HG02943 (cell line): ENCODE data around the gene SOX5.

Experiments used
- ATAC-seq: cut with Tn5 transposase; IDR thresholded peaks from one replicate; pipeline ENCODE4 v1.9.1; 2021; ENCODE audit warnings: mild to moderate bottlenecking, low read depth, moderate library complexity; ENCODE audit not compliant: unreplicated experiment

SOX5 gene

GRCh38 chr12:23631786-23632377 lies 317.6 kb downstream of the SOX5 start:
- no peak for ATAC-seq

- no peak for ATAC-seq
Observed at GRCh38 chr12:23630524-23630923, 318.9 kb downstream of the SOX5 start.

GRCh38 chr12:23628806-23629205 lies 320.7 kb downstream of the SOX5 start:
- no peak for ATAC-seq

- ATAC-seq = no peak
Observed at GRCh38 chr12:23626791-23627190, 322.7 kb downstream of the SOX5 start.

- no peak for ATAC-seq
Observed at GRCh38 chr12:23621900-23622299, 327.6 kb downstream of the SOX5 start.

- ATAC-seq = no peak
Observed at GRCh38 chr12:23618718-23619117, 330.8 kb downstream of the SOX5 start.

GRCh38 chr12:23617749-23618148 lies 331.7 kb downstream of the SOX5 start:
- ATAC-seq = no peak

- no peak for ATAC-seq
Observed at GRCh38 chr12:23614280-23614679, 335.2 kb downstream of the SOX5 start.

- ATAC-seq = no peak
Observed at GRCh38 chr12:23611320-23611719, 338.1 kb downstream of the SOX5 start.

- ATAC-seq = no peak
Observed at GRCh38 chr12:23600919-23601318, 348.6 kb downstream of the SOX5 start.

- ATAC-seq = no peak
Observed at GRCh38 chr12:23596568-23596967, 352.9 kb downstream of the SOX5 start.

- ATAC-seq = no peak
Observed at GRCh38 chr12:23587833-23588559, 361.5 kb downstream of the SOX5 start.

GRCh38 chr12:23585782-23586163 lies 363.7 kb downstream of the SOX5 start:
- no peak for ATAC-seq

GRCh38 chr12:23585156-23585781 lies 364.2 kb downstream of the SOX5 start:
- ATAC-seq = no peak

GRCh38 chr12:23581913-23582312 lies 367.6 kb downstream of the SOX5 start:
- no peak for ATAC-seq

- ATAC-seq = no peak
Observed at GRCh38 chr12:23579257-23579656, 370.2 kb downstream of the SOX5 start.

GRCh38 chr12:23576372-23576771 lies 373.1 kb downstream of the SOX5 start:
- peak; percentile 79 for ATAC-seq

GRCh38 chr12:23569356-23569755 lies 380.1 kb downstream of the SOX5 start:
- no peak for ATAC-seq

GRCh38 chr12:23566133-23566532 lies 383.3 kb downstream of the SOX5 start:
- no peak for ATAC-seq

- no peak for ATAC-seq
Observed at GRCh38 chr12:23564451-23565152, 384.9 kb downstream of the SOX5 start.
